MM.1S (cell line): ENCODE results near the gene KCTD5.

Experiments
- CTCF ChIP-seq: fragments of 300-600 bp; sonication (generic); IDR thresholded peaks from 2 replicates; pipeline ENCODE4 v1.5.1; 2016; ENCODE audit warnings: antibody characterized with exemption, low read length, mixed read lengths
- EZH2 ChIP-seq: fragments of 300-600 bp; sonication (generic); optimal IDR thresholded peaks from 2 replicates; pipeline ENCODE3; 2017; ENCODE audit warnings: low read depth, mild to moderate bottlenecking, antibody characterized with exemption, low read length, mixed read lengths
- EZH2phosphoT487 ChIP-seq: fragments of 300-600 bp; sonication (generic); IDR thresholded peaks from 2 replicates; pipeline ENCODE4 v1.6.1; 2018; ENCODE audit warnings: antibody characterized with exemption, low read length

- TF ChIP-seq CTCF (no peak), EZH2 (no peak), EZH2phosphoT487 (no peak)
Measured at GRCh38 chr16:2713523-2713922, 31.2 kb downstream of the KCTD5 start.
